T-helper 1 cell treated with Interleukin-12 subunit alpha and Interleukin-12 subunit beta and Interleukin-4 antibody, amounts not matched to agents 30 μg/mL and 1 μg/mL, for 36 hours (primary cell): Measurements from ENCODE around the gene ABCB8.

Experiments
- H3K27ac Mint-ChIP-seq: one replicate; pipeline ENCODE4 v1.8.0; 2021; ENCODE audit warnings: mild to moderate bottlenecking, mixed read lengths
- H3K27me3 Mint-ChIP-seq: one replicate; pipeline ENCODE4 v1.8.0; 2021; ENCODE audit warnings: low read depth, mixed read lengths
- H3K36me3 Mint-ChIP-seq: one replicate; pipeline ENCODE4 v1.8.0; 2021; ENCODE audit warnings: low read depth, mixed read lengths
- H3K4me1 Mint-ChIP-seq: one replicate; pipeline ENCODE4 v1.8.0; 2021; ENCODE audit warnings: low read depth, mixed read lengths
- H3K4me3 Mint-ChIP-seq: one replicate; pipeline ENCODE4 v1.8.0; 2021; ENCODE audit warnings: mild to moderate bottlenecking, moderate library complexity, mixed read lengths
- H3K9me3 Mint-ChIP-seq: one replicate; pipeline ENCODE4 v1.8.0; 2021; ENCODE audit warnings: mixed read lengths

The ABCB8 gene

GRCh38 chr7:151071032-151071866, 43.0 kb downstream of the ABCB8 start:
- no peaks in the 10 kb centered on the region for H3K9me3 Mint-ChIP-seq
- H3K4me3 Mint-ChIP-seq, result no peak overlapping the region
- H3K27me3 Mint-ChIP-seq, result no peaks in the 10 kb centered on the region
- H3K4me1 Mint-ChIP-seq, result no peaks in the 10 kb centered on the region
- H3K36me3 Mint-ChIP-seq, result peaks cover 19% of the 10 kb centered on the region
- H3K27ac Mint-ChIP-seq, result no peak overlapping the region

- no peak overlapping the region for H3K4me3 Mint-ChIP-seq
These were observed 45.7 kb downstream of the ABCB8 start for GRCh38 chr7:151073990-151074389.

DNA sequence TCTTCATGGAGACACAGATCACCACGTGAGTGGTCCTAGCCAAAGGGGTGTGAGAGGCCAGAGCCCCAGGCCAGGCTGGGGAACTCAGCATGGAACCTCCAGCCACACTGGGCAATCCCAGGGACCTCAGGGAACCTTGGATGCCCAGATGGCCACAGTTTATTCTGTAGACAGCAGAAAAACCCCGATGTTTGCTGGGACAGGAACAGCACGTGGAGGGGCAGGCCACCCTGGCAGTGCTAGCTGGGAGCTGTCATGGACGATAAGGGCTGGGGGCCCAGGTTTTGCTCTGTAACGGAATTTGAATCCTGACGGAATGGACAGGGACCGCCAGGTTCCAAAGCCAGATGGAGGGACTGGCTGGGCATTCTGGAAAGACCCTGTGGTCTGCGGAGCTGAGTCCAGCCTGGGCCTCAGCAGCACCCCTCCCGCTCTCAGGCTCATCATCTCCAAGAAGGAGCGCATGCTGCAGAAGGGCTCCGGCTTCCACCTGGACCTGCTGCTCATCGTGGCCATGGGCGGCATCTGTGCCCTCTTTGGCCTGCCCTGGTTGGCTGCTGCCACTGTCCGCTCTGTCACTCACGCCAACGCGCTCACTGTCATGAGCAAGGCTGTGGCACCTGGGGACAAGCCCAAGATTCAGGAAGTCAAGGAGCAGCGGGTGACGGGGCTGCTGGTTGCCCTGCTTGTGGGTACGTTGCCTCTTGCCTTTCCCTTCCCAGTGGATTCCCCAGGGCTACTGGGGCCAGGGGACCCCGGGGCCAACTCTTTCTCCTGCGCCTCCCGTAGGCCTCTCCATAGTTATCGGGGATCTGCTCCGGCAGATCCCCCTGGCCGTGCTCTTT, 46.8 kb downstream of the ABCB8 start:
- peaks cover 20% of the 10 kb centered on the region for H3K36me3 Mint-ChIP-seq

More at GRCh38 chr7:151073990-151074389, 45.7 kb downstream of the ABCB8 start:
- Mint-ChIP-seq H3K27me3 (no peaks in the 10 kb centered on the region), H3K9me3 (no peaks in the 10 kb centered on the region), H3K27ac (no peak overlapping the region), H3K36me3 (peaks cover 20% of the 10 kb centered on the region), H3K4me1 (peaks cover 8% of the 10 kb centered on the region)

GRCh38 chr7:151075662-151075971, 47.4 kb downstream of the ABCB8 start:
- no peaks in the 10 kb centered on the region for H3K9me3 Mint-ChIP-seq
- H3K4me3 Mint-ChIP-seq, result no peak overlapping the region
- peaks cover 19% of the 10 kb centered on the region for H3K36me3 Mint-ChIP-seq
- H3K27me3 Mint-ChIP-seq, result no peaks in the 10 kb centered on the region
- no peak overlapping the region for H3K27ac Mint-ChIP-seq
- peaks cover 15% of the 10 kb centered on the region for H3K4me1 Mint-ChIP-seq

More for the DNA sequence above, 46.8 kb downstream of the ABCB8 start:
- no peak overlapping the region for H3K27ac Mint-ChIP-seq
- no peak overlapping the region for H3K4me3 Mint-ChIP-seq
- H3K27me3 Mint-ChIP-seq, result no peaks in the 10 kb centered on the region
- H3K4me1 Mint-ChIP-seq, result peaks cover 15% of the 10 kb centered on the region
- H3K9me3 Mint-ChIP-seq, result no peaks in the 10 kb centered on the region

DNA sequence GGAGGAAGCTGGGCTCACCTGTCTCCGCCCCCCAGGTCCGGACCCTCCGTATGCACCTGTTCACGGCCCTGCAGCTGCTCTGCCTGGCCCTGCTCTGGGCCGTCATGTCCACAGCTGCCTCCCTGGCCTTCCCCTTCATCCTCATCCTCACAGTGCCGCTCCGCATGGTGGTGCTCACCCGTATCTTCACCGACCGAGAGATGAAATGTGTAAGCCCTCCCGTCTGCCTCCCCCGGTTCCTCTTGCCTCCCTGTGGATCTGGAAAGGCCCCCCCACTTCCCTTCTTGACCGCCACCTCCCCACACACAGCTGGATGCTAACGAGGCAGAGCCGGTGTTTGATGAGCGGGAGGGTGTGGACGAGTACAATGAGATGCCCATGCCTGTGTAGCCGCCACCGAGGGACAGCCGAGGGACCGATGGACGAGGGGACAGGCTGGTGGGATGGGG, 47.8 kb downstream of the ABCB8 start:
- Mint-ChIP-seq H3K36me3 (peaks cover 16% of the 10 kb centered on the region), H3K4me1 (peaks cover 15% of the 10 kb centered on the region), H3K4me3 (no peak overlapping the region), H3K27ac (no peak overlapping the region), H3K27me3 (no peaks in the 10 kb centered on the region), H3K9me3 (no peaks in the 10 kb centered on the region)

DNA sequence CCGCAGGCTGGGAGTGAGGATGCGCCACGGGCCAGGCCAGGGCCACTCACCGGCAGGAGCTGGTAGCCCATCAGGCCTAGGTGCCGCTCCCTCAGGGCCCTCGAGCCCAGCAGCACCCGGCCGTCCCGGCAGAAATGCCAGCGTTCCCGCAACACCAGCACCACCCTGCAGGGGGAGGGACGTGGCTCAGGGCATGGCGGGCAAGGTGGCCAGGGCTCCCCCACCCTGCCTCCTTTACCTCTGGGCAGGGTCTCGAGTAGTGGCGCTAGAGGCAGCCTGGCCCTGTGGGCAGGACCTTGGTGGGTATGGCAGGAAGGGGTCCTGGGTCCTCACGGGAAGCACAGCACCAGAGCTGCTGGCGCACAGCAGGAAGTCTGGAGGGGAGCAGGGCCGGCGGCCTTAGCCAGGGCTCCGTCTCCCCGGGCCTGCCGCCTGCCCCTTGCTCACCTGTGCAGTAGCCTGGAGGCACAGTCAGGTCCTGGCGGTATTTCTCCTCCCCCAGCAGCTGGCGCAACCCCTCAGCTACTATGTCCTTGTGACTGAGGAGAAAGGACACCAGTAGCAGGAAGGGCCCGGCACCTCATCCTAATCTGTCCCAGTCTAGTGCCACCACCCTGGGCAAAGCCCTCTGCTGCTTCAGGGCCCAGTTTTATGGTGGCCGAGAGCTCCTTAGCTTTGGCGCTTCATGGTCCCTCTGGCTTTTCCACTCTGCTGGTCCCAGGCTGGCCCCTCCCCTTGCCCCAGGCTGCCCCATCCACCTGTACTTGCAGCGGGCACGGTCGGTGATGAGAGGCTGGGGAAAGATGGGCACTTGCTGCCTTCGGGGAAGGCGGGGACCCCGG, 48.8 kb downstream of the ABCB8 start:
- Mint-ChIP-seq H3K4me1 (peaks cover 15% of the 10 kb centered on the region), H3K27me3 (no peaks in the 10 kb centered on the region), H3K4me3 (no peak overlapping the region), H3K36me3 (peaks cover 14% of the 10 kb centered on the region), H3K27ac (no peak overlapping the region), H3K9me3 (no peaks in the 10 kb centered on the region)

DNA sequence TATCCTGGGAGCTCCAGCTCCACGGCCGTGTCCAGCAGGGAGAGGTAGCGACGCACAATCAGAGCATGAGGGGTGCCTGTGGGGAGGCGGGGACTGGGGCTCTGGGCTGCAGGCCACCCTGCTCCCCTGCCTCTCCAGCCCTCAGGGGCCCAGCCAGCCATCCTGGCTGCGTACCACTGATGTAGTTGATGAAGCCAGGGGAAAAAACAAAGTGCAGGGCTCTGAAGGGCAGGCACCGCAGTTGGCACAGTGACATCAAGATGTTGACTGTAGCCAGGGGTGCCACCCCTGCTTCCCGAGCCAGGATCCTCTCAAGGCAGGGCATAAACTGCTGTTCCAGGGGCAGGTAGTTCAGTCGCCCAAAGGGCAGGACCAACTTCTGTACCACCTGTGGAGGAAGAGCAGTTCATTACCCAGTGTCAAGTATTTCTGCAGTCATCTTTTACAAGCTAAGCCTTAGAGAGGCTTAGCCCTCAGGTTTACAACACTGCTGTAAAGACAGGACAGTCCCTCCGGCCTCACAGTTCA, 49.5 kb downstream of the ABCB8 start:
- Mint-ChIP-seq H3K36me3 (peaks cover 14% of the 10 kb centered on the region), H3K27ac (peak overlapping the region; percentile 26), H3K4me3 (peak overlapping the region; percentile 65), H3K27me3 (no peaks in the 10 kb centered on the region), H3K9me3 (no peaks in the 10 kb centered on the region), H3K4me1 (peaks cover 17% of the 10 kb centered on the region)

DNA sequence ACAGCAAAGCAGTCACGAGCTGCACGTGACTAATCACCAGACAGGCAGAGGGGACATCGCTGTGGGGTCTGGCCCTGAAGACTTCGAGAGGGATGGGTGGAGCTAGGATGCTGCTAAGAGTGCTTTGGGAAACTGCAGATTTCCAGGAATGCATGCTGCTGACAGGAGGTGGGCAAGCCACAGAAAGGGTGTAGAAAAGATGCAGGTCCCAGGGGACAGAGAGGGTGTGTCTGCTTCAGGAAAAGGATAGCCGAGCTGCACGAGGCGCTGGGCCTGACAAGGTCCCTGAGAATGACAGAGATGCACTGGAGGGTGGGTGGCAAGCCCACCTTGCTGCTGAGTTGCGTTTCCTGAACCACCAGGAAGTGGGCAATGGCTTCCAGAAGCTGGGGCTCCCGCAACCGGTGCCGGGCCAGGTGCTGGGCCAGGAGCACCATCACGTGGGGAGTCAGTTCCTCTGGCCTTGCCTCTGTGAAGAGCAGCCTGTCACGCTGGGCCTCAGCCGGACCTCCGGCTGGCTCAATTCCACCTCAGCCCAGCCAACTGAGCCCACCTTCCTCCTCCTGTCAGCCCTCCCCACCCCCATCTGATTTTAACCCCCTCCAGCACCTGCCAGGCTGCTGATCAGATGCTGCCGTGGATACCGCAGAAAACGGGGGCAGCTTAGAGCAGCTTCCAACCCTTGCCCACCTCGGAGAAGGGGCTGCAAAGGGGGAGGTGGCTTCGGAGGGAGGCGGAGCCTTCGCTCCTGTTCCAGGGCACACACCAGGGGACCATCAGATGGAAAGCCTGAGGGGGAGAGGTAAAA, 50.2 kb downstream of the ABCB8 start:
- Mint-ChIP-seq H3K27ac (peak overlapping the region; percentile 26), H3K36me3 (peaks cover 16% of the 10 kb centered on the region)

DNA sequence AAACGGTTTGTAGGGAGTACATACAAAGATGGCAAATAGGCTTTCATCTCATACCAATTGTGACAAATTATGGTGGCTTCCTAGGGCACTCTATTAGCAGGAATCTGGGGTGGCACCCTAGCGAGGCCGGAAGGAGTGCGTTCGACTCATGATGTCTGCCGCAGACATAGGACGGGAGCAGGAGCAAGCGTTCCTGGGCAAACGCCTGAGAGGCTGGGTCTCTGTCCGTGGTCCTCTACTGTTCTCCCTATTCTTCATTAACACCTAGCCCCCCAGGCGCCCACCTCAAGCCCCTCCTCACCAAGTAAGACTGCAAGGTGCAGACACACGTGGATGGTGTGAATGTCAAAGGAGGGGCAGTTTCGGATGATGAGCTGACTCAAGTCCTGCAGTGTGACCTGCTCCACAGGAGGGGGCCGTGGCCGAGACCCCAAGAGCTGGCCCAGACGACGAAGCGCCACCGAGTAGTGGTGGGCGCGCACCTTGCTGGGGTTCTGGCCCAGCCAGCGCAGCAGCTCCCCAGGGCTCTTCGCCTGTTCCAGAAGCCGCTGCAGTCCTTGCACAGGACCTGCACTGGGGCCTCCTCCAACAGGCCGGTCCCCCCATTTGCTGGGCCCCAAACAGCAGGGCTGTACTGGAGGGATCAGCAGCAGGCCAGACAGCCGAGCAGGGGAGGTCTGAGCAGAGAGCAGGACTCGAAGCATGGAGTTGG, 51.1 kb downstream of the ABCB8 start:
- peak overlapping the region; percentile 76 for H3K27ac Mint-ChIP-seq
- no peaks in the 10 kb centered on the region for H3K9me3 Mint-ChIP-seq
- peaks cover under 1% of the 10 kb centered on the region for H3K27me3 Mint-ChIP-seq
- H3K4me1 Mint-ChIP-seq, result peaks cover 19% of the 10 kb centered on the region
- peak overlapping the region; percentile 89 for H3K4me3 Mint-ChIP-seq
- H3K36me3 Mint-ChIP-seq, result peaks cover 16% of the 10 kb centered on the region

More for the DNA sequence above, 50.2 kb downstream of the ABCB8 start:
- Mint-ChIP-seq H3K9me3 (no peaks in the 10 kb centered on the region), H3K27me3 (no peaks in the 10 kb centered on the region), H3K4me1 (peaks cover 19% of the 10 kb centered on the region), H3K4me3 (peak overlapping the region; percentile 78)

GRCh38 chr7:151080067-151080521, 51.8 kb downstream of the ABCB8 start:
- Mint-ChIP-seq H3K4me3 (peak overlapping the region; percentile 89), H3K27me3 (peaks cover 8% of the 10 kb centered on the region), H3K4me1 (peaks cover 22% of the 10 kb centered on the region), H3K36me3 (peaks cover 16% of the 10 kb centered on the region), H3K27ac (peak overlapping the region; percentile 76), H3K9me3 (no peaks in the 10 kb centered on the region)

DNA sequence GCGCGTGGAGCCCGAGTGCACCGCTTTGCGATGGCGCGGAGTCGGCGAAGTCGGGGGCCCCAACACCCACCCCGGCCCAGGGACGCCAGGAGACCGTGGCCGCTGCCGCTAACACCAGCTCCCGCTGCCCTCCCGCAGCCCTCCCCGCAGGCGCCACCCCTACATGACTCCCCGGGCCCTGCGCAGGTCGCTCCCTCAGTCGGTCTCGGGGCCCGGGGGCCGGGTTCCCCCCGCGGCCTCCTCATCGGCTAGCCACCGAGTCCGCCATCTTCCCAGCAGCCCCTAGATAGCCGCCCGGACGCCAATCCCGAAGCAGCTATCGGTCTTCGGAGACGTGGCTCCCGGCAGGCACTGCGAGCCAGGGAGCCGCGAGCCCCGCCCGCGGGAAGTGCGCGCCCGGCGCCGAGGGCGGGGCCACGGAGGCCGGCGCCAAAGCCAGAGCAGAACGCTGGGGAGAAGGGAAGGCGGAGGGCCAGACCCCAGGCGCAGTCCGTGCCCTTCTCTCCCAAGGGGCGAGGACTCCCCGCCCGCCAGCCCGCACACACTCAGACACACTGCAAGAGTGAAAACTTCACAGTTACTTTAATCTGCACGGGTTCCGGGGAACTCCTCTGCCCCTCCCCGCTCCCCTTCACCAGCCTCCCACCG, 52.4 kb downstream of the ABCB8 start, which contains the start of gene FASTK:
FASTK (minus strand) TSS at position 288 of the 648 bp plus-strand sequence; CDS start at position 245, 43 bp downstream.
- Mint-ChIP-seq H3K4me3 (peak within 1 kb of the TSS; percentile 92), H3K9me3 (no peaks in the 10 kb centered on the region), H3K27ac (peak within 1 kb of the TSS; percentile 76), H3K27me3 (peaks cover 14% of the 10 kb centered on the region), H3K36me3 (peaks cover 12% of the 10 kb centered on the region), H3K4me1 (peaks cover 28% of the 10 kb centered on the region)
